Middle frontal gyrus (tissue), 1 donor: ENCODE data around the gene ZNF883.
A peak's percentile ranks its signal among the peaks of the same experiment; 100 is the strongest.
"Not testable (repeated sequence)": the region's sequence is repeated elsewhere in the genome, so short reads cannot be mapped to it uniquely, and the experiment has no call there.

ENCODE experiments used
- DNase-seq: peaks from one replicate; pipeline ENCODE4 v3.0.0-alpha.2; 2015; ENCODE audit warnings: low spot score; ENCODE audit errors: extremely low spot score

ZNF883 gene

DNA sequence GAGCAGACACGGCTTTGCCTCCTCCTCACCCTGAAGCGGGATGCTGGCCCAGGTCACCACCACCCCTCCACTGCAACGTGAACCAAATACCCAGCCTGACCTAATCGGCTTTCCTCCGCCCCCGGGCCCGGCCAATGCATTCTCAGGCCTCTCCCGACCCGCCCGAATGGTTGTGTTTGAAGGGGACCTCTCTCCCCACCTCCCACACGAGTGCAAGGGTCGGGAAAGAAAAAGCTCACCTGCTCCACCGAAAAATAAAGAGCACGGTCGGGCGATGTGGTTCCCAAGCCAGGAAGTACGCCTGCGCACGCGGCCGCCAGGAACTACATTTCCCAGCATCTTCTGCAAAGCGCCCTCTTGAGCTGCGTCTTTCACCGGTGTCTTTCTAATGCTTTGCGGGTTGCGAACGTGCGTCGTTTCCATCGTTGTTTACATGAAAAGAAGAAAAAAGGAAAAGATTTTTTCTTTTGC is at the start of gene ZNF883:
TSS of gene ZNF883 (minus strand) at position 282 of the 471 bp plus-strand sequence.
- DNase-seq = peak; percentile 6

DNA sequence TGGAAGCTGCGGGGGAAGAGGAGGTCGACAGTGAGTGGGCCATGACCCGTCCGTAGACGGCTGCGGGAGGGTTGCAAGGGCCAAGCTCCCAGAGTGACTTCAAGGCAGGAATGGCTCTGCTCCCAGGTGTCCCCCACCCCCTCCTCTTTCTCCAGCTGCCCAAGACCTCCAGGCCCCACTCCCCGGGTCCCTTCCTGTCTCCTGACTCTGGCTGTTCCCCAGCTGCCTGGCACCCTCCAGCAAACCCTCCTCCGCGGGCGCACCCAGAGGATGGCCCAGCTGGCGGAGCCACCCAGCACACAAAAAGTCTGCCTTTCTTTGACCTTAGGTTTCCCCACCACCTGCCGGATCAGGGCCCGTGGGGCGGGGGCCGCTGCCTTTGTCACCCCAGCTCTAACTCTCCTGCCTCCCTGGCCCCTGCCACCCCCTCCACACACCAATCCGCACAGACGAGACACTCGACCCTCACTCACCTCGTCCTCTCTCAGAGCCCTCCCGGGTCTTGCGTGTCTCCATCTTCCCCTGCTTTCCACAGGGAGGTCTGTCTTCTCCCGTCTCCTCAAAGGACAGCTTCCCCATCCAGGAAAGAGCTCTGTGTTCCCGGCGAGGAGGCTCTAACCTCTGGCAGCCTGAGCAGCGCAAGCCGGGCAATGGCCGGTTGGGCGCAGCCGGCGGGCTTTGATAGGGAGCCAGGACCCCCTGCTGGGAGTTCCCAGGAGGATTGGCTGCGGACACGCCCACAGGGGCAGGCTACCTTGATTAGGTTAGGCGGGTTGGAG is 49.3 kb upstream of the ZNF883 start:
- not testable (repeated sequence) for DNase-seq

DNA sequence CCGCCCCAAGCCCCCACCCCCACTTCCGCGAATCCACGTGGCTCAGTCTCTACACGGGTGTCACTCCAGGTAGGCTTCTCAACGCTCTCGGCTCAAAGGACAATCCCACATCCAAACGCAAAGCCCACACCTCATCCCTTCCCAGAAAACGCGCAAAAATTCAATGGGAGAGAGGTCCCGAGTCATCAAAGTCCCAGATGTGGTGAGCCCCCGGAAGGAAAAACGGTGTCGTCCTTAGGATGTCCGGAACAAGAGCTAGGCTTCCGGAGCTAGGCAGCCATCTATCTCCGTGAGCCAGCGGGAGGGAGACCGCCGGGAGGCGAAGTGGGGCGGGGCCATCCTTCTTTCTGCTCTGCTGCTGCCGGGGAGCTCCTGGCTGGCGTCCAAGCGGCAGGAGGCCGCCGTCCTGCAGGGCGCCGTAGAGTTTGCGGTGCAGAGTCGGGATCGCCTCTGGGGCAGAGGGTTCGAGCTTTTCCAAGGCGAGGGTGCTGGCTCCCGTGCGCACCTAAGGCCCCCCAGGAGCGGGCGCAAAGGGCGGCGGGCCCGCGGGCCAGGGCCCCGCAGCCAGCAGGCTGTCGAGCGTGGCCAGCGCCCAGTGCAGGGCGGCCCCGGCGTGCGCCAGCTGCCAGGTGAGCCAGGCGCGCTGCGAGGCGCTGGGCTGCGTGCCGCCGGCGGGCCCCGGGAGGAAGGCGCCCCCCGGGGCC is 47.7 kb upstream of the ZNF883 start:
- not testable (repeated sequence) for DNase-seq

DNA sequence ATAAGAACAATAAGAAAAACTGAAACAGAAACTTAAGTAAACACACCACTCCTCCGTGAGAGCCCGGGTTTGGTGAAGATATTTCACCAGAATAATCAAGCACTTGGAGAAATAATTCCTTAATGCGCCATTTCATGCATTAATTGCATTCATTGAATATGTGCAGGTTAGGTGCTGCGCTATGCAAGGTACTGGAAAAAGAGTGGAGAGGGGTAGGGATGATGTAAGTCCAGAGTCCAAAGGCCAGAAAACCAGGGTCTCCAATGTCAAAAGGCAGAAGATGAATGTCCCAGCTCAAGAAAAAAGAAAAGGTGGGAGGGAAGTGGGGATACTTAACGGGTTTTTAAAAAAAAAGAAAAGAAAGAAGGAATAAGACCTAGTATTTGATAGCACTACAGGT is 45.2 kb upstream of the ZNF883 start:
- DNase-seq = no peak

DNA sequence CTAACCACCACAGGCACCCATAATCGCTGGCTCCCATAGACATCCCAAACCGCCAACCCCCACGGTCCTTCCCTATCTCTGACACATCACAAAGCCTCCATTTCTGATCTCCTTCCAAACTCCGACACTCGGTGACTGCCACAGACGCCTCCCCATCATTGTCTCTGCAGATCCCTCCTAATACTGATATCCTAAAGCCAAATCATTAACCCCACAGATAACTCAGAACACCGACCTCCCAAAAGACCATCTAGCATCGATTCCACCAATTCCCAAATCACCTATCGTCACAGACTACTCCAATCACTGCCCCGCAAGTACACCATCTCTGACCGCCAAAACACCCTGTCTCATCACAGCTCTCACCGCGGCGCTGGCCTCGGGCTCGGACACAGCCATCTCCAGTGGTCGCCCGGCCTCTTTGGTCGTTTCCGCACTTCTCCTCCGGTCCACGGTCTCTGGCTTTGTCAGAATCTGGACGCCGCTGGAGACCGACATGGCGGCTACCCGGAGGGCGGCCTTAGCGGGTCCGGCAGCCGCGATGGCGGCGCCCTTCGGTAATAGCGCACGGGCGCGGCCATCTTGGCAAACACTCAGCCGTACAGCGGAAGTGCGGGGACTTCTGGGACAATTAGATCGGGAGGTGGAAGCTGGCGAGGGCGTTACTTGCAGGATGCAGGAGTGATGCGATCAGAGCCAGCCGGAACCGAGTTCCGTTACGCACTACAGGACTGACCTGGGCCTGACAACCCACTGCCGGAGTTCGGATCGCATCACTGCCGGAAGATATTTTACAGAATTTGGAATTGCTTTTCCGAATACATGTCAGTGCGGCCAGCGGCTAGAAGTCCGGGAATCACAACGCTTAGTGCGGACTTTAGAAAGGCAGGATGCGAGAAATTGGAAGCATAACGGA is 44.5 kb upstream of the ZNF883 start, which contains the start of gene ZFP37:
TSS of gene ZFP37 (minus strand) at position 534 of the 916 bp plus-strand sequence. CDS start at position 498, 36 bp downstream.
- peak; percentile 94 for DNase-seq

DNA sequence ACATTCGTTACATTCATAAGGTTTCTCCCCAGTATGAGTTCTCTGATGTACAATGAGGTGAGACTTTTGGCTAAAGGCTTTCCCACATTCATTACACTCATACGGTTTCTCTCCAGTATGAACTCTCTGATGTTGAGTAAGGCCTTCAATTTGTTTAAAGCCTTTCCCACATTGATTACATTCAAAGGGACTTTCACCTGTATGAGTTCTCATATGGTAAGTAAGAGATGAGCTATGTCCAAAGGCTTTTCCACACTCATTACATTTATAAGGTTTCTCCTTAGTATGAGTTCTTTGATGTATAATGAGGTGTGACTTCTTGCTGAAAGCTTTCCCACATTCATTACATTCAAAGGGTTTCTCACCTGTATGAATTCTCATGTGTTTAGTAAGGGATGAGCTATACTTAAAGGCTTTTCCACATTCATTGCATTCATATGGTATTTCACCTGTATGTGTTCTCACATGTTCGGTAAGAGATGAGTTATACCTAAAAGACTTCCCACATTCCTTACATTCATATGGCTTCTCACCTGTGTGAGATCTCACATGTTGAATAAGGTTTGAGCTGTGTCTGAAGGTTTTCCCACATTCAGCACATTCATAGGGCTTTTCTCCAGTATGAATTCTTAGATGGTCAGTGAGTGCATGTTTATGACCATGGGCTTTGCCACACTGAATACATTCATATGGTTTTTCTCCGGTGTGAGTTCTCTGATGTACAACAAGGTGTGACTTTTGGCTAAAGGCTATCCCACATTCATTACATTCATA is 31.1 kb upstream of the ZNF883 start:
- DNase-seq = no peak

DNA sequence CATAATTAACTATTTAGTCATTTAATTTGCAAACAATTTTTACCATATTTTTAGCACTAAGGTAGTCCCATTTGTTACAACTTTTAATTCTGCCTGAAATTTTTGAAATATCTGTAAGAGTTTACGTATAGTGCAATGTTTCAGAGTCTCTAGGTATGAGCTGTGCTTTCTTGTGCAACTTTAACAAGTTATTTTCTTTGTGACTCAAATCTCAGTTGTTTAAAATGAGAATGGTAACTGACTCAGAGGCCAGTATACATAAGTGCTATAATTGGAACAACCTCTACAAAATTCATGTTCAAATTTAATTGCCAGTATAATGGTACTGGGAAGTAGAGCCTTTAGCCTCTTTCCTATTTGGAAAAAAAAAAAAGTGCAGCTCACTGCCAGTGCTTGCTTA is 14.2 kb upstream of the ZNF883 start:
- DNase-seq = no peak

DNA sequence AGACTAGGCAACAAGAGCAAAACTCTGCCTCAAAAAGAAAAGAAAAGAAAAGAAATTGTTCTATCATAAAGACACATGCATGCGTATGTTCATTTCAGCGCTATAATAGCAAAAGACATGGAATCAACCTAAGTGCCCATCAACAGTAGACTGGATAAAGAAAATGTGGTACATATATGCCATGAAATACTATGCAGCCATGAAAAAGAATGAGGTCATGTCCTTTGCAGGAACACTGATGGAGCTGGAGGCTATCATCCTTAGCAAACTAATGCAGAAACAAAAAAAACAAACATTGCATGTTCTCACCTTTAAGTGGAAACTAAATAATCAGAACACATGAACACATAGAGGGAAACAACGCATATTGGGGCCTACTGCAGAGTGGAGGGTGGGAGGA is 6.3 kb upstream of the ZNF883 start:
- no peak for DNase-seq

DNA sequence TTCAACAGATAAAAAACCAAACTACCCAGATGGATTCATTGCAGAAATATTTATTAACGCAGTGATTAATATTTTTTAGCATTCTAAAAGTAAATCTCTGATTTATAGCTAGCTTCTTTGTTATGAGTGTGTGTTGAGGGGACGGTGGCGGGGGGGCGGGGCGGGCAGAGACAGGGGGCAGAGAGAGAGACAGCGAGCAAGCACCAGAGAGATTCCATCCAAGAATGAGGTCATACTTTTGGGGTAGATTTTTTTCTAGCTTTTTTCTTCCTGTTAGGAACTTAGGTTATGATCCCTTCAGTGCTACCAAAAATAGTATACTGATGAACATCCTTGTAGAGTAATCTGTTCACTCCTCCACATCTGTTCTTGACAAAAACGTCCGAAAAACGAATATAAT is 500 bp upstream of the ZNF883 start:
- no peak for DNase-seq

DNA sequence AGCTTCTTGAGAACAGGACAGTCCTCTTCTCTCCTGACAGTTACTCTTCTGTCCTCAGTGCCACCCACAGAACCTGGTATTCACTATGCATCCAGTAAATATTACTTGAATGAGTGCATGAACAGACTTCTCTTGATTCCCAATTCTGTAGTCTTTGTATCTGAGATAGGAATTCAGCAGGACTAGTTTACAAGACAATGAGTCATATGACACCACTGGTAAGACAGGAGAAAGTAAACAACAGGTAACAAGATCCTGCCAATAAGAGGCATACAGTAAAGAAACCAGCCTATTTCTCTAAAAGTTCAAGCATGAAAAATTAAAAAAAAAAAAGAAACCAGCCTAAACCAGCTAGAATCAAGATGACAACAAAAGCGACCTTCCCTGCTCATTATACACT is 6.2 kb downstream of the ZNF883 start:
- no peak for DNase-seq

DNA sequence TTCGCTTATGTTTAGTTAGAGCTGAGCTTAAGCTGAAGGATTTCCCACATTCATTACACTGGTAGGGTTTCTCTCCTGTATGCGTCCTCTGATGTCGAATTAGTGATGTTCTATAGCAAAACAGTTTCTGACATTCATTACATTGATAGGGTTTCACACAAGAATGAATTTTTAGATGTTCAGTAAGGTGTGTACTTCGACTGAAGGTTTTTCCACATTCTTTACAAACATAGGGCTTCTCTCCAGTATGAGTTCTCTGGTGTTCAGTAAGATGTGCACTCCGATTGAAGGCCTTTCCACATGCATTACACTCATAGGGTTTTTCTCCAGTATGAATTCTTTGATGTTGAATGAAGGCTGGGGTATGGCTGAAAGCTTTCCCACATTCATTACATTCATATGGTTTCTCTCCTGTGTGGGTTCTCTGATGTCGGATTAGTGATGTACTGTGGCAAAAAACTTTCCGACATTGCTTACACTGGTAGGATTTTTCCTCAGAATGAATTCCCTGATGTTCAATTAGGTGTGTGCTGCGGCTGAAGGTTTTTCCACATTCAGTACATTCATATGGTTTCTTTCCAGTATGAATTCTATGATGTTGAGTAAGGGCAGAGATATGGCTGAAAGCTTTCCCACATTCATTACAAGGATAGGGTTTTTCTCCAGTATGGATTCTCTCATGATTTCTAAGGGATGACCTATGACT is 14.6 kb downstream of the ZNF883 start:
- DNase-seq = no peak

DNA sequence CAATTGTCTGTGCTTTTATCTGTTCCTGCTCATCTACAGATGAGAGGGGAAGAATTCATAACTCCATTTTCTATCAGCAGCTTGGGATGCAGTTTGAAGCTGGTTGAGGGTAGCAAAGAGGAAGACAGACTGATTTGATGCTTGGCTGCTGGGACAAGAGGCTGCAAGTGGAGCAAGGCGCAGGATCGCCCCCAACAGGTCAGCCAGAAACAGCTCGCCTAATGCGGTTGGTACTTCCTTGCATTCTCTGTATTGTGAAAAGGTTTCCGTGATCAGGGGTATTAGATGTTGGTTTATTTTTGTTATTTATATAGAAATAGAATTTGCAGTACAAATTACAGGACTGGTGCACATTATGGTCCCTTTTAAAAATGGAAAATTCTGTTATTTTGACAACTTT is 40.6 kb downstream of the ZNF883 start:
- DNase-seq = no peak

DNA sequence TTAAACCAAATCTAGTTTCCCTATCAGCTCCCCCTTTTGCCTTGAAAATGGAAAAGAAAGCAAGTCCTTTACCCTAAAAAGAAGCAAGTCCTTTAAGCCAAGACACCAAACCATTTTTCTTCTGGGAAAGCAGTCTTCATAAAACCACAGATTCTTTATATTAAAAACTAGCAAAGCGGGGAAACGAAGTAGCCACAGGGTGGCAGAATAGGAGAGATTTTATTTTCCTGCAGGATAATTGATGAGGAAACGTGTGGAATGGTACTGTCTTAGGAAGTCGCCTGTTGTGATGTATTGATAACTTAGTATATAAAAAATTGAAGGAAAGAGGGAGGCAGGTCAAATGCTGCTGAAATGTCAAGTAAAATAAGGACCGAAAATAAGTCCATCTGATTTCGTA is 41.1 kb downstream of the ZNF883 start:
- DNase-seq = no peak

DNA sequence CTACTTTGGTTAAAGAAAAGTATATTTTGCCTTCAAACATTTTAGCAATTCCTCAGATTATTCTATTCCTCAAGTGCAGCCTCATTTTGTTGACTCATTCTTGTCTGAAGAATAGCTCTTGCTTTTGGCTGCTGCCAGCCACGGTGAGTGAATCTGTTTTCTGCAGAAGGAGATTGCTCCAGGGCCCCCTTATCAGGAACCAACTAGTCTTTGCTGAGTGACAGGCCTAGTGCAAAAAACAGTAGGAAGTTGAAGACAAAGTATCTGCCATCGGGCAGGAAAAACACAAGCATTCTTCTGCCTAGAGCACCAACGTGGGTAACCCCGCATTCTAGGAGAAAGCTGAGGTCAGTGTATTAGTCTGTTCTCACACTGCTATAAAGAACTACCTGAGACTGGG is 42.3 kb downstream of the ZNF883 start:
- DNase-seq = no peak

DNA sequence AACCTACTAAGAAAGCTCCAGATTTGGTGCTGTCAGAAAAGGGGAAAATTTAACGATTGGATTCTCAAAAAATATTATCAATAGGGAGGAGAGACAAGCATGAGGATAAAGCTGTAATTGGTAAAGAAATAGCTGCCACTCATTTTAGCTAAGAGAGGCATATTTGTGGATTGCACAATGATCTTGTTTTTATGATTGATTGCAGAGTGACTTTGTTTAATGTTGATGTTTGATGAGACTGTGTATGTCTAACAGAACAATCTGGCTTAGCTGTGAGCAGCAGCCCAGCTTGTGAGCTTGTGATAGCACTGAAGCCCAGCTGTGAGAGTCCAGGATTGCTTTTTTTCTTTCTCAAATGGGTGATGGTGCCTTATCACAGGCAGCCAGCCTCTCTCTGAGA is 56.4 kb downstream of the ZNF883 start:
- no peak for DNase-seq

DNA sequence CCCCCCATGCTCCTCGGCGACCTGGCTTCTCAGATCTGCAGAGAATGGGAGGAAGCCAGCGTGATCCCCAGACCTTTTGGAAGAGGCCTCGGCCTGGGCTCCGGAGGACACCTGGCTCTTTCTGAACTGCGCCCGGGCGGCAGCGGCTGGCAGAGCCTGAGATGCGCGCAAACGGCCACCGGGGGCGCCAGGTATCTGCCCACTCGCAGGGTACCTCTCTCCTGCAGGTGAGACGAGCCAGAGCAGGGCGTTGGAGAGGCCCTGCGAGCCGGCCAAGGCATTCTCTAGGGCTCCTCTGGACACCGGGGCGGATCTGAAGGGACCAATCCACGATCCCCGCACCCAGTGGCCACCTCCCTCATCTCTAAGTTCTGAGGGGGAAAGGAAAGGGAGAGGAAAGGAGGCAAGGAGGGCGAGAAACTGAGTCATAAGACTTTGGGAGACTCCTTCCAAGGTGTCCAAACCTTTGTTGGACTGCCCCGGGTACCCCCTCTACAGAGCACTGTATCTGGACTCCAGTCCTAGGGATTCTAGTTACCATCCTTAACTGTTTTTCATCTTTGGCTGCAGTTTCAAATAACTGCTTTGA is 66.3 kb downstream of the ZNF883 start:
- DNase-seq = no peak

DNA sequence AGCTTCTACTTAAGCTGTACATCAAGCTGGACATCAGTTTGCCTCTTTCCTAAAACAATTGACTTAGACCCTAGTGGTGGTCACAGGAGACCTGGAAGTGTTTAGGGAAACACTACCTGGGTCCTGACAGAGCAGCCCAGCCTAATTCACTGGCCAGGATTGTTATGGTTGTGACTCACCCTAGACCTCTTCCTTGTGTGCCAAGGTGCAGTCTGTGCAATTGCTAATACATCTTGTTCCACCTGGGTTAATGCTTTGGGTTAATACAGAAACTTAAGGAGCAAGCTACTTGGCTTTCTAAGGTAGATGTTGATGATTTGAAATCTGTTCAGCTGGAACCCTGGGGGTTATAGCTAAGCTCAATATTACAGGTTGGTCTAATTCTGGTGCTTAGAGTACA is 72.6 kb downstream of the ZNF883 start:
- no peak for DNase-seq

DNA sequence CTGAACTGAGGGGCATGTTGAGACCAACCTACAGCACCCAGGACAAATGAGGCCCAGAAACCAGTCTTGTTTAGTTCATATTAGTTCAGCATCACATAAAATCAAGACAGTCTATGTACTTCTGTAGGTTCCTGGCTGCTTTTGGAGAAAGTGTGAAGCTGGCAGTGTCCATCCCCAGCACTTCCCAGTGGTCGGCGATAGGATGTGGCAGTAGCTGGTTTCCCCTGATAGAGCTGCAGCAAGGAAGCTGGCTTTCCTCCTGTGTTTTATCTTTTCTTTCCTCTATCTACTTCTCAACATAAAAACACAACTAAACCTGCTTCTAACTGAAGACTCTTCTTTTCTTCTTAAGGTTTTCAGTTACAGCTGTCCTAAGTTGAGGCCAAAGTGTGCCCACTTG is 78.3 kb downstream of the ZNF883 start:
- no peak for DNase-seq

DNA sequence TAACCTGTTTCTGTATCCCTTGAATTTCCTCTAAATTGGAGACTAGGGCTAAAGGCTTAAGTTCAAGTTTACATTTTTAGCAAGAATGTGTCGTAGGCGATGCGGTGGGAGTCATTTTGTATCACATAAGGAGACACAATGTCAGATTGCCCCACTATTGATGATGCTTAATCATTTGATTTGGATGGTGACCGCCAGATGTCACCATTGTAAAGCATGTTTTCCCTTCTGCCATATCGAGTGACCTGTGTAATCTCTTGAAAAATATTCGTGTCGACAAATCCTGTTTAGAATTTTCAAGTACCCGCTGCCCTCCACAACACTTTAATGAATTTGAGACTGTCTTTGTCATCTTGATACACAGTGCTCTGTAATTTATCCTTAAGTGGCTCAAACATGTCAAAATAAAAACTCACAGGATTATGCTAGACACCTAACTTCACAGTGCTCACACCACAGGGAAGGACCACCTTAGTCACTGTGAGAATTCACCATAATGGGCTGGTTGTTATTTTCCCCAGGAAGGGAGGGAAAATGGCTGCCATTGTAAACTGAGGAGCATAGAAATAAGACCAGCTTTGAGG is 86.8 kb downstream of the ZNF883 start:
- DNase-seq = no peak
